Fibroblast of pulmonary artery (primary cell): Measurements from ENCODE around the gene PRKRIP1.
A peak's percentile ranks its signal among the peaks of the same experiment; 100 is the strongest.

Experiments used
- DNase-seq: peaks from one replicate; pipeline ENCODE4 v3.0.0-alpha.2; 2010; ENCODE audit warnings: low read depth
- H3K4me3 ChIP-seq: replicated peaks from 2 replicates; pipeline ENCODE4 v1.5.1; 2011; ENCODE audit warnings: low read depth, mild to moderate bottlenecking, control low read depth, low read length, moderate library complexity
- CTCF ChIP-seq: IDR thresholded peaks from 2 replicates; pipeline ENCODE4 v1.5.1; 2011; ENCODE audit warnings: mild to moderate bottlenecking, control low read depth, low read length, inconsistent platforms; ENCODE audit errors: missing control alignments

The PRKRIP1 gene

GRCh38 chr7:102387064-102387463, 9.1 kb upstream of the PRKRIP1 start:
- no peak for DNase-seq
- H3K4me3 ChIP-seq, result no peak overlapping the region
- TF ChIP-seq CTCF, result no peak

GRCh38 chr7:102389810-102390209, 6.4 kb upstream of the PRKRIP1 start:
- no peak for TF ChIP-seq CTCF
- DNase-seq, result no peak
- no peak overlapping the region for H3K4me3 ChIP-seq

- DNase-seq, result peak; percentile 83
- peak; percentile 94 for TF ChIP-seq CTCF
- no peak overlapping the region for H3K4me3 ChIP-seq
These were observed 5.3 kb upstream of the PRKRIP1 start for GRCh38 chr7:102390697-102391484.

GRCh38 chr7:102392330-102392729, 3.8 kb upstream of the PRKRIP1 start:
- no peak overlapping the region for H3K4me3 ChIP-seq
- DNase-seq, result no peak
- no peak for TF ChIP-seq CTCF

- no peak for TF ChIP-seq CTCF
- DNase-seq, result no peak
These were observed 2.7 kb upstream of the PRKRIP1 start for GRCh38 chr7:102393467-102393866.

GRCh38 chr7:102395592-102395872, 631 bp upstream of the PRKRIP1 start:
- TF ChIP-seq CTCF, result no peak
- peak overlapping the region; percentile 98 for H3K4me3 ChIP-seq
- no peak for DNase-seq

More at GRCh38 chr7:102393467-102393866, 2.7 kb upstream of the PRKRIP1 start:
- H3K4me3 ChIP-seq, result no peak overlapping the region

- H3K4me3 ChIP-seq, result peak overlapping the region; percentile 98
- DNase-seq, result no peak
- no peak for TF ChIP-seq CTCF
These were observed 502 bp downstream of the PRKRIP1 start for GRCh38 chr7:102396710-102397019.
